ENCODE data around the gene FRAT2.

GRCh38 chr10:97319671-97320479, 14.7 kb downstream of the FRAT2 start:
- TF ChIP-seq CTCF (IDR thresholded peaks at IDR 0.05; ENCODE audit: low read depth, low read length, poor library complexity, severe bottlenecking) (peak; percentile 44), EZH2phosphoT487 (IDR thresholded peaks at IDR 0.05; ENCODE audit: borderline replicate concordance, low read length) (no peak)
